ENCODE results near the gene NDNF.

The NDNF gene

DNA sequence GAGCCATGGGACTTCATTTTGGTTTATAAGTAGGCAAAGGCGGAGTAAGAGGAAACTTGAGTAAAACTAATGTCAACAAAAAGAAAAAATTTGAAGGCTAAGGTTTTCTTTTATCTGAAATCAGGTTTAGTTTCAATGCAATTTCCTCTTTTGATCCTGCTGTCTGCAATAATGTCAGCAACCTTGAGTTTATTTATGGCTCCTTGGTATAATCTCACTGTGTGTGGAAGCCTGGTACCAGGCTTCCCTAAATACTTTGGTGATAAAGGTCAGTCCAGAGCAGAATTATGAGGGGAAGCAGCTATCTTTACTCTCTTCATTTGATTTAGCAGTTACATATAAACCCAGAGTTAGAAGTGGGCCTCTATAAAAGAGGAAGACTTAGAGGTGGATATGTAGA lies 57.8 kb downstream of the NDNF start:
- no peak overlapping the region for H3K4me3 ChIP-seq (ENCODE audit: control insufficient read depth, low read depth, low read length)
- TF ChIP-seq, protein P1, sequence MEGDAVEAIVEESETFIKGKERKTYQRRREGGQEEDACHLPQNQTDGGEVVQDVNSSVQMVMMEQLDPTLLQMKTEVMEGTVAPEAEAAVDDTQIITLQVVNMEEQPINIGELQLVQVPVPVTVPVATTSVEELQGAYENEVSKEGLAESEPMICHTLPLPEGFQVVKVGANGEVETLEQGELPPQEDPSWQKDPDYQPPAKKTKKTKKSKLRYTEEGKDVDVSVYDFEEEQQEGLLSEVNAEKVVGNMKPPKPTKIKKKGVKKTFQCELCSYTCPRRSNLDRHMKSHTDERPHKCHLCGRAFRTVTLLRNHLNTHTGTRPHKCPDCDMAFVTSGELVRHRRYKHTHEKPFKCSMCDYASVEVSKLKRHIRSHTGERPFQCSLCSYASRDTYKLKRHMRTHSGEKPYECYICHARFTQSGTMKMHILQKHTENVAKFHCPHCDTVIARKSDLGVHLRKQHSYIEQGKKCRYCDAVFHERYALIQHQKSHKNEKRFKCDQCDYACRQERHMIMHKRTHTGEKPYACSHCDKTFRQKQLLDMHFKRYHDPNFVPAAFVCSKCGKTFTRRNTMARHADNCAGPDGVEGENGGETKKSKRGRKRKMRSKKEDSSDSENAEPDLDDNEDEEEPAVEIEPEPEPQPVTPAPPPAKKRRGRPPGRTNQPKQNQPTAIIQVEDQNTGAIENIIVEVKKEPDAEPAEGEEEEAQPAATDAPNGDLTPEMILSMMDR (conservative IDR thresholded peaks at IDR 0.05; ENCODE audit: control insufficient read depth, insufficient read depth, low read depth, low read length): no peak
- DNase-seq (ENCODE audit: low read depth): no peak

DNA sequence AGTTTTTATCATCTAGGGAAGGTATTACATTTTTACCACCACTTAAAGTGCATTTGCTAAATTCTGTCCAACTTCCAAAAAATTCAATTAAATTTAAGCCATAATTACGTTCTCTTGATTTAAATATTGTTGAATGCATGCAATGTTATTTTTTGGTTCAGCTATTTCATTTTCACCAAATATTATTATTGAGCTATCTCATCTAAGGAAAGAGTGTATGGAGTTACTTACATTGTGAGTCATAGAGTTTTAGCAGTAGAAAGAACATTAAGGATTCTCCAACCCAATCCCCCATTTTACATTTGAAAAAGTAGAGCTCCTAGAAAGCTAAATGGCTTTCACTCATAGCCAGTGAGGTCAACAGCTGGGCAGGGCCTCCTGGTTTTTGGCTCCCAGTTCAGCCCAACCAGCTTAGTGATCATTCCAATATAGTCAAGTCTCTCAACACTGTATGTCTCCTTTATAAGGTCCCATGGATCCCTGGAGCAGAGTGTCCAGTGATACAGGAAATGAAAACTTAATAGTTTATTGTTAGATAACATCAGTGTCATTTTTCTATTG lies 60.5 kb downstream of the NDNF start:
- TF ChIP-seq, protein P1 (conservative IDR thresholded peaks at IDR 0.05; ENCODE audit: control insufficient read depth, insufficient read depth, low read depth, low read length): no peak
- DNase-seq (ENCODE audit: low read depth): no peak
- no peak overlapping the region for H3K4me3 ChIP-seq (ENCODE audit: control insufficient read depth, low read depth, low read length)

DNA sequence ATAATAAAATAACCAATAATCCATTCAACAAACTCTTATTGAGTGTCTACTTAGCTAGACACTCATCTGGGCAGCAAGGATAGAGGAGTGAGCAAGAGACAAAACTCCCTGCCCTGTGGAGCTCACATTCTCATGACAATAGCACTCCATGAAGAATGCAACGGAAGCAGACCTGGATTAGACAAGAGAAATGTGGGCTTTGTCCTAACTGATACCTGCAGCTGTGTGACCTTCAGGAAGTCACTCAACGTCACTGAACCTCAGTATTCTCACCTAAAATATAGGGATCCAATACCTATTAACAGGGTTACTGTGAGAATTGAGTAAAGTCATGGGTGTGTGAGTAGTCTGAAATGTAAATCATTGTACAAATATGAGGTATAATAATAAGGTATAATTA lies 61.2 kb downstream of the NDNF start:
- H3K4me3 ChIP-seq (ENCODE audit: control insufficient read depth, low read depth, low read length): no peak overlapping the region
- TF ChIP-seq, protein P1 (conservative IDR thresholded peaks at IDR 0.05; ENCODE audit: control insufficient read depth, insufficient read depth, low read depth, low read length): no peak
- no peak for DNase-seq (ENCODE audit: low read depth)

DNA sequence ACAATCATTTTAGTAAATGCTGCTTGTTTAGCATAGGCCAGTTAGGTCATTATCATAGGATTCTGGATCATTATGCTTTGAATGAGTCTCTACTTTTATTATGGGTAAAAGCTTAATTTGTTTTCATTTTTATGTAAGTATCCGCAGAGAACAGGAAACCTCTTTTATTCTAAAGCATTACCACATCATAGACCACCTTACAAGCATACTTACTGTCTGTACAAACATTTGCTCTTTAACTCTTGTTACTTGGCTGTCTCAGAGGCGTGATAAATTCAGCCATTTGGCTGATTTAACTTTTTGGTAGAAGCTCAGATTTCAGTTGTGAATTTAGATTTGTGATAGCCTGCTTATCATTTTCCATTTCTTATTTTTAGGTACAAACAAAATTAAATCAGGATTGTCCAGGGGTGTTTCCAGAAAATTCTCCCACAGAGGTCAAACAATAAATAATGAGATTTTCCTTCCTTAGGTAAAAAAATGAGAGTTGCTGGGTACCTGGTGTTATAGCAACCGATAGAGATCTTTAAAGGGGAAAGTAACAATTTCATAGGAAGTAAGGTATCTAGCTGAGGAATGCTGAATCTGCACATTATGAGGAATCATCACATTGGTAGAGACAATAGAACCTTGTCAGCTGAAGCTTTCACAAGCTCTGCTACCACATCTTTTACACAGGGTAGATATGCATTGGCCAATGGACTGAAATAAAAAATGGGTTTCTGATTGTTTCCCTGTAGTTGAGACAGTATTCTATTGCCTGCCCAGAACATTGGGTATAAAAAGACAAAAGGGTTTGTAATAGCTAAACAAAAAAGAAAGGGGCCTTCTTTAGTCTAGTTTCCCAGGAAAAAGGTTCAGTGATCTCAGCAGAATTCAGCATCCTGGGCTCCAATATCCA lies 62.5 kb downstream of the NDNF start:
- no peak for DNase-seq (ENCODE audit: low read depth)
- TF ChIP-seq, protein P1 (conservative IDR thresholded peaks at IDR 0.05; ENCODE audit: control insufficient read depth, insufficient read depth, low read depth, low read length): no peak
- H3K4me3 ChIP-seq (ENCODE audit: control insufficient read depth, low read depth, low read length): no peak overlapping the region

DNA sequence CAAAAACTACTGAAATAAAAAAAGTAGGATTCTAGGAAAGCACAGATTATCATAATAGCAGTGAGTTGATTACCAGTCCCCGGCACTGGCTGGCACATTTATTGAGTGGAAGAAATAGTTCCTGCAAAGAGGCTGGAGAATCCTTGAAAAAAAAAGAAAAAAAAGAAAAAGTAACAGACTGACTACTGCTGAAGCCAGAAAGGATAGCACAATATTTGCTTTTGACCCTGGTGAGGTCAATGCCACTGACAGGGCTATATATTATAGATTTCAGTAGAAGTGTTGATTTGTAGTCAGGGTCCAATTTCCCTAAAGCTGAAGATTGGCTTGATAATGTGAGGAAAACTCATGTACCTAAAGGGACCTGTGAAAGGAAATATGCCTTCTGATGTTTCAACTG lies 64.7 kb downstream of the NDNF start:
- no peak for DNase-seq (ENCODE audit: low read depth)
- H3K4me3 ChIP-seq (ENCODE audit: control insufficient read depth, low read depth, low read length): no peak overlapping the region
- TF ChIP-seq, protein P1 (conservative IDR thresholded peaks at IDR 0.05; ENCODE audit: control insufficient read depth, insufficient read depth, low read depth, low read length): no peak

DNA sequence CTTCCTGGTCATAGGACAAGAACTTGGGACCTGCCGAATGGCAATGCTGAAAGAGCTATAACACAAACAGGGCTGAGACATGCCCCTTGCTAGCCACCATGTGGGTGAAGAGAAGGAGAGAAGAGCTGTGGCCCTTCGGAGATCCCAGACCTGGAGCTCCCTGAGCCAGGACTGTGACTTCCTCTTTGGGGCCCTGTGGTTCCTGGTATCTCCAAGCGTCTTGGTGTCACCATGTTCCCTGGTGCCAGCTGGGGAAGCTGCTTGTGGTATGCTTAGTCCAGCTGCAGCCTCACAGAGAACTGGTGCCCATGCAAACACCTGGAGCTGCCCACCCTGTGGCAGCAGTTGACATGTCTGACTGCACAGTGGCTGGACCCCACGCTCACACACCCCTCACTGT lies 68.5 kb downstream of the NDNF start:
- no peak overlapping the region for H3K4me3 ChIP-seq (ENCODE audit: control insufficient read depth, low read depth, low read length)
- no peak for DNase-seq (ENCODE audit: low read depth)
- TF ChIP-seq, protein P1 (conservative IDR thresholded peaks at IDR 0.05; ENCODE audit: control insufficient read depth, insufficient read depth, low read depth, low read length): no peak

All from fibroblast of mammary gland (primary cell).